HFF-Myc (cell line): ENCODE results near the gene SH3PXD2A.
A peak's percentile ranks its signal among the peaks of the same experiment; 100 is the strongest.

Source experiments
- DNase-seq: peaks from one replicate; pipeline ENCODE4 v3.0.0-alpha.2; 2011; ENCODE audit warnings: low read depth; ENCODE audit errors: extremely low read depth
- H3K4me3 ChIP-seq: replicated peaks from 2 replicates; pipeline ENCODE4 v1.5.1; 2011; ENCODE audit warnings: low read depth, mild to moderate bottlenecking, control low read depth, low read length
- CTCF ChIP-seq: IDR thresholded peaks from 2 replicates; pipeline ENCODE4 v1.5.1; 2012; ENCODE audit warnings: mild to moderate bottlenecking, low read depth, low read length, control low read depth; ENCODE audit errors: missing control alignments

Gene SH3PXD2A

GRCh38 chr10:103888113-103888841 lies 32.9 kb upstream of the SH3PXD2A start:
- no peak for DNase-seq
- no peak overlapping the region for H3K4me3 ChIP-seq
- TF ChIP-seq CTCF = peak; percentile 71

- no peak for DNase-seq
- no peak overlapping the region for H3K4me3 ChIP-seq
- no peak for TF ChIP-seq CTCF
Observed at GRCh38 chr10:103885617-103886016, 30.2 kb upstream of the SH3PXD2A start.

GRCh38 chr10:103884681-103885139 lies 29.3 kb upstream of the SH3PXD2A start:
- TF ChIP-seq CTCF = peak; percentile 81
- DNase-seq = peak; percentile 62
- no peak overlapping the region for H3K4me3 ChIP-seq

GRCh38 chr10:103882285-103883007 lies 27.1 kb upstream of the SH3PXD2A start:
- no peak overlapping the region for H3K4me3 ChIP-seq
- DNase-seq = no peak
- TF ChIP-seq CTCF = no peak

- DNase-seq = no peak
- H3K4me3 ChIP-seq = no peak overlapping the region
- TF ChIP-seq CTCF = no peak
Observed at GRCh38 chr10:103881416-103882284, 26.3 kb upstream of the SH3PXD2A start.

GRCh38 chr10:103879831-103880230 lies 24.5 kb upstream of the SH3PXD2A start:
- TF ChIP-seq CTCF = no peak
- no peak for DNase-seq
- H3K4me3 ChIP-seq = no peak overlapping the region
